Lung (tissue), 13 donors: ENCODE results near the gene MBD3. TPM values are rescaled to one million over a fixed set of nuclear protein-coding genes. Genes with fewer than 3 reads are reported as not detected.

Experiments
- ATAC-seq: fragments of 200-7000 bp; cut with Tn5 transposase; one replicate; pipeline ENCODE4 v1.9.1; 2020; ENCODE audit warnings: moderate number of reproducible peaks; ENCODE audit not compliant: insufficient read depth, low FRiP score
- DNase-seq, 3 donors: peaks; one replicate each; pipeline ENCODE4 v3.0.0-alpha.2; 2013 to 2017
- H3K27ac ChIP-seq, 2 donors: one replicate each; pipeline ENCODE4 v1.5.1; 2013; ENCODE audit warnings: mild to moderate bottlenecking in 2 of 2, moderate library complexity in 2 of 2, control low read depth in 1 of 2, inconsistent platforms in 1 of 2, low read depth in 1 of 2, low read length in 1 of 2
- H3K27me3 ChIP-seq, 3 donors: one replicate each; pipeline ENCODE4 v1.5.1; 2013; ENCODE audit warnings: low read length in 2 of 3; ENCODE audit not compliant: control insufficient read depth in 3 of 3, insufficient read depth in 3 of 3
- H3K36me3 ChIP-seq, 4 donors: one replicate each; pipeline ENCODE4 v1.5.1; 2013; ENCODE audit warnings: low read length in 4 of 4, mild to moderate bottlenecking in 1 of 4, moderate library complexity in 1 of 4; ENCODE audit not compliant: control insufficient read depth in 4 of 4, insufficient read depth in 4 of 4
- H3K4me1 ChIP-seq, 5 donors: one replicate each; pipeline ENCODE4 v1.5.1; 2013; ENCODE audit warnings: low read length in 5 of 5, mild to moderate bottlenecking in 2 of 5, moderate library complexity in 1 of 5; ENCODE audit not compliant: control insufficient read depth in 5 of 5, insufficient read depth in 5 of 5
- H3K4me3 ChIP-seq: one replicate; pipeline ENCODE4 v1.5.1; 2013; ENCODE audit warnings: mild to moderate bottlenecking, control low read depth, moderate library complexity
- H3K9ac ChIP-seq, 2 donors: one replicate each; pipeline ENCODE4 v1.5.1; 2013; ENCODE audit warnings: low read length in 2 of 2, control low read depth in 1 of 2; ENCODE audit not compliant: insufficient read depth in 1 of 2
- H3K9me3 ChIP-seq, 4 donors: one replicate each; pipeline ENCODE4 v1.5.1; 2013; ENCODE audit warnings: low read length in 3 of 4, mild to moderate bottlenecking in 1 of 4, moderate library complexity in 1 of 4; ENCODE audit not compliant: control insufficient read depth in 4 of 4, insufficient read depth in 3 of 4
- CTCF ChIP-seq: IDR thresholded peaks from 2 replicates; pipeline ENCODE4 v1.5.1; 2012; ENCODE audit warnings: mild to moderate bottlenecking; ENCODE audit errors: control extremely low read depth, extremely low read depth
- WGBS, 2 donors: extraction: QIAGEN DNeasy Blood & Tissue Kit; methylation state at CpG; one replicate each; pipeline ENCODE4 v1.1.7; 2013; 5-methylcytosine and 5-hydroxymethylcytosine counted together
- polyA plus RNA-seq, 2 donors: library from polyadenylated mRNA; stranded (reverse); fragments of 200-250 nt; gene quantifications; one replicate each; pipeline ENCODE4 v1.2.1, GENCODE V29; 2013
- small RNA-seq: library from RNA; depleted of rRNA; stranded (forward); fragments of <200 nt; gene quantifications from one replicate; pipeline ENCODE3, GENCODE V24; 2014; ENCODE audit warnings: low replicate concordance
- total RNA-seq, 2 donors: library from RNA; depleted of rRNA in 1 of 2; stranded (reverse); fragments of >200 nt in 1 of 2; gene quantifications; one replicate each; pipeline ENCODE4 v1.2.1, GENCODE V29; 2014 to 2021
- donor health status: control.
- donor health status: control.
- donor health status: Bipolar disorder and iron deficiency.
- donor health status: healthy.
- donor health status: DM: yes; HTN: yes; CAD: no.

The MBD3 gene
- total and polyA plus RNA-seq, 4 donors: 48.1 to 129 (median 88.7) TPM

- Histone ChIP-seq H3K9me3 (peaks cover 0 to 16% (median 0%) of the 10 kb centered on the region in 4 donors), H3K27me3 (peaks cover 13 to 32% (median 24%) of the 10 kb centered on the region in 3 donors), H3K27ac (no peak overlapping the region), H3K4me1 (peaks cover 0 to 10% (median 3%) of the 10 kb centered on the region in 5 donors), H3K9ac (no peak overlapping the region), H3K36me3 (no peaks in the 10 kb centered on the region), H3K4me3 (no peak overlapping the region)
- TF ChIP-seq CTCF: no peak
- 11 to 14% methylated on average over 48 to 49 of the region's 49 CpGs for WGBS, 2 donors
- ATAC-seq: no peak
- DNase-seq: no peak
Observed at GRCh38 chr19:1524287-1524971, 68.2 kb downstream of the MBD3 start.

Small RNAs within 50 kb of the gene (small RNA-seq; reads per million reads assigned to genes)
- gene AC005943.2 (not detected), gene RN7SL477P (not detected), gene RNU6-1223P (not detected)

Other genes starting within 250 kb of the MBD3 start
- 100 to 1,000 TPM in 1 of 2 donors, 10 to 100 TPM in 1; 33.4 to 114 TPM for gene NDUFS7, start 209.0 kb downstream of the MBD3 start, total RNA-seq
- gene NDUFS7, start 209.0 kb downstream of the MBD3 start, polyA plus RNA-seq: 100 to 1,000 TPM; 103 to 133 TPM
- 1 to 10 TPM; 7.1 to 8.6 TPM for gene GAMT, start 191.3 kb downstream of the MBD3 start, total RNA-seq
- gene GAMT, start 191.3 kb downstream of the MBD3 start, polyA plus RNA-seq: 1 to 10 TPM; 2.9 to 7.6 TPM
- 100 to 1,000 TPM in 1 of 2 donors, 10 to 100 TPM in 1; 61.4 to 125 TPM for gene DAZAP1, start 185.3 kb downstream of the MBD3 start, total RNA-seq
- 10 to 100 TPM; 77.3 to 82.8 TPM for gene DAZAP1, start 185.3 kb downstream of the MBD3 start, polyA plus RNA-seq
- 1,000 to 10,000 TPM in 1 of 2 donors, 100 to 1,000 TPM in 1; 574 to 1,157 TPM for gene RPS15, start 154.5 kb downstream of the MBD3 start, total RNA-seq
- 1,000 to 10,000 TPM; 2,710 to 2,993 TPM for gene RPS15, start 154.5 kb downstream of the MBD3 start, polyA plus RNA-seq
- under 1 TPM; 0.15 to 0.37 TPM for gene APC2, start 142.7 kb downstream of the MBD3 start, total RNA-seq
- gene APC2, start 142.7 kb downstream of the MBD3 start, polyA plus RNA-seq: under 1 TPM; 0.01 to 0.04 TPM
- gene C19orf25, start 113.7 kb downstream of the MBD3 start, total RNA-seq: 10 to 100 TPM; 24.1 to 35.8 TPM
- gene C19orf25, start 113.7 kb downstream of the MBD3 start, polyA plus RNA-seq: 10 to 100 TPM; 33.3 to 42.6 TPM
- gene PCSK4, start 102.5 kb downstream of the MBD3 start, total RNA-seq: 1 to 10 TPM; 7.1 to 7.9 TPM
- 1 to 10 TPM; 2.3 to 3.7 TPM for gene PCSK4, start 102.5 kb downstream of the MBD3 start, polyA plus RNA-seq
- 1 to 10 TPM; 3.0 to 6.8 TPM for gene REEP6, start 101.7 kb downstream of the MBD3 start, total RNA-seq
- 1 to 10 TPM; 2.5 to 7.6 TPM for gene REEP6, start 101.7 kb downstream of the MBD3 start, polyA plus RNA-seq
- gene ADAMTSL5, start 79.8 kb downstream of the MBD3 start, total RNA-seq: 1 to 10 TPM in 1 of 2 donors, under 1 TPM in 1; 0.97 to 2.8 TPM
- gene ADAMTSL5, start 79.8 kb downstream of the MBD3 start, polyA plus RNA-seq: 1 to 10 TPM; 1.4 to 1.5 TPM
- not detected for gene PLK5, start 68.8 kb downstream of the MBD3 start, total RNA-seq
- under 1 TPM in 1 of 2 donors, not detected in 1; 0.09 TPM for gene PLK5, start 68.8 kb downstream of the MBD3 start, polyA plus RNA-seq
- gene MEX3D, start 24.5 kb downstream of the MBD3 start, total RNA-seq: 10 to 100 TPM; 31.0 to 33.9 TPM
- 1 to 10 TPM; 4.8 to 8.6 TPM for gene MEX3D, start 24.5 kb downstream of the MBD3 start, polyA plus RNA-seq
- 100 to 1,000 TPM in 1 of 2 donors, 10 to 100 TPM in 1; 35.4 to 225 TPM for gene UQCR11, start 12.6 kb upstream of the MBD3 start, total RNA-seq
- 100 to 1,000 TPM; 122 to 131 TPM for gene UQCR11, start 12.6 kb upstream of the MBD3 start, polyA plus RNA-seq
- 10 to 100 TPM; 50.2 to 58.1 TPM for gene TCF3, start 59.8 kb upstream of the MBD3 start, total RNA-seq
- gene TCF3, start 59.8 kb upstream of the MBD3 start, polyA plus RNA-seq: 10 to 100 TPM; 36.9 to 40.1 TPM
- not detected for gene ONECUT3, start 160.6 kb upstream of the MBD3 start, total RNA-seq
- not detected for gene ONECUT3, start 160.6 kb upstream of the MBD3 start, polyA plus RNA-seq
- gene ATP8B3, start 219.4 kb upstream of the MBD3 start, total RNA-seq: 1 to 10 TPM; 2.2 to 2.4 TPM
- gene ATP8B3, start 219.4 kb upstream of the MBD3 start, polyA plus RNA-seq: 1 to 10 TPM in 1 of 2 donors, under 1 TPM in 1; 0.69 to 1.3 TPM